GM21825 (cell line): Measurements from ENCODE around the gene HMG20A.

Source experiments
- ATAC-seq: cut with Tn5 transposase; IDR thresholded peaks from one replicate; pipeline ENCODE4 v1.9.1; 2021; ENCODE audit warnings: mild to moderate bottlenecking, moderate library complexity; ENCODE audit not compliant: unreplicated experiment

HMG20A gene

DNA sequence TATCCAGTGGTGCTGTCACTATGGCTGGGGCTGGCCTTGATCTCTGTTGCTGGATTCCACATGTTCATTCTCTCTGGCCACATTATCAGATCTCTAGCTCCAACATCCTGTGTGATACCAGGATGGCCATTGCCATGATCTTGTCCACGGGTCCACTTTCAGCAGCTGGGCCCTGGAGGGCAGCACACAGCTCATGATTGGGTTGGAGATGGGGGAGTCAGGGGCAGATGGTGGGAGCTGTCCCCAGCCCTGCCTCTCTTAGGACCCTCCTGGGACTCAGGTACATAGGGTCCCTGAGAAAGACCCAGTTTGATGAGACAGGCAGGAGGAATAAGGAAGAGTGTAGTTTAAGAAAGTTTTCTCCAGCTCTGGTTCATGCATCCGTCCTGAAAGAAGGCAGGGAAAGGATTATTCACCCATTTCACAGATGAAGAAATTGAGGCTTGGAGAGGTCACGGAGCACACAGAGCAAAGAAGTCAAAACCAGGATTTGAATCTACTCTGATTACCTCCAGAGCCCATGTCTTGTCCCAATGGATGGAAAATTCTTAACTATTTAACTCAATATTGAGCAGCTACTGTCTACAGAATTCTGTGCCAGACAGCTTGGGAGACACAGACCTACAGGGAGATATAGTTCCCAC lies 111.5 kb downstream of the HMG20A start:
- no peak for ATAC-seq

DNA sequence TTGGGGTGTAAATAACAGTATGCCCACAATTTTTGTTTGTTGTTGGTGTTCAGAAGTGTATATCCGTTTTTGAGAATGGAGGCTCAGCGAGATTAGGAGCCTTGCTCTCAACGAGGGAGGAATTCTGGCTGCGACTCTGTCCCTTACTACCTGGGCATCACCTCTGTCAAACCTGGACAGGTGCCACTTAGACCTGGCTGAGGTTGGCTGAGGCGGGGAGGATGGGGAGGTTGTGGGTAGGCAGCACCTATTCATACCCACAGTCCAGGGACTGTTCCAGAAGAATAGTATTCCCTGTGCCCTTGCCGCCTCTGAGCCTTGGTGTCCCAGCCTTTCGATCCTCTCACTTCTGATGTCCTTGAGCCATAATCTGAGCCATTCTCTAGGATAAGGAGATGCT lies 112.2 kb downstream of the HMG20A start:
- ATAC-seq, result no peak

DNA sequence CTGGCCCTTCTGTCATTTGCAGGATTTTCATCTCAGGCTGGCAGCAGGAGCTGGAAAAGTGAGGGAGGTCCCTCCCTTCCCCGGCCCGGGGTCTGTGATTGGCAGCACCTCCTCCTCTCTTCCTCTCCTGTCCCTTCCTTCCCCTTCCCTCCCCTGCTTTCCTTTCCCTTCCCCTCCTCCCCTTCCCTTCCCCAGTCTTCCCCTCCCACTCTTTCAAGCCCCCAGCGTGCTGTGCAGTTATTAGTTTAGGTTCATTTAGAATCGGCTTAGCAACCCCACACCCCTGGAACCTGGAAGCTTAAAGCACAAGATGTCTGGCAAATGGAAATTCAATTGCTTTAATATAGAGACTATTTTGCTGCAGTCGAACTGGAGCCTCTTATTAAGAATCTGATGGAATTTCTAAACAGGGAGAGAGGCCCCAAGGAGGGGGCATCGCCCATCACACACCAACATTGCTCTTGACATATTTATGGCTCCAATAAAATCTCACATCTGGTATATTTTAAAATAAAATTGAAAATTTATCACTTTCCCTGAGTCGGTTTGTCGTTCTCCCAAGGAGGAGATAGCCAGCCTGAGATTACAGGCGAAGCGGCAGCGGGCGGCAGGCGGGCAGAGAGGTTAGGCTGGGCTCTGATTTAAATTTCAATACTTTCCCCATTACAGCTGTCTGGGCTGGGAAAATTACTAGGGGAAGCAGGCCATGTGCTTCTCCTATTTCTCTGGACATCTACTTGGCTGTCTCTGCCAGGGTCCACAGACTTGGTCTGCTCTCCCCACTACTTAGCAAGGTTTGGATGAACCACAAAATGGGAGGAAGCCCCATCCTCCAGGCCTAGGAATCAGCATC lies 113.1 kb downstream of the HMG20A start:
- ATAC-seq, result no peak
